Measurements from ENCODE around the gene SIDT2. TPM values are rescaled to one million over a fixed set of nuclear protein-coding genes. Genes with fewer than 3 reads are reported as not detected.
"Not testable (repeated sequence)": the region's sequence is repeated elsewhere in the genome, so short reads cannot be mapped to it uniquely, and the experiment has no call there.

The SIDT2 gene
- total RNA-seq, 1 donor from 2014 or later: 53.1 TPM

- no peaks in the 10 kb centered on the region for H3K9me3 Mint-ChIP-seq
- peak overlapping the region; percentile 72 for H3K4me3 Mint-ChIP-seq
- H3K27me3 Mint-ChIP-seq: no peaks in the 10 kb centered on the region
- peak; percentile 69 for TF ChIP-seq CTCF (conservative IDR thresholded peaks at IDR 0.05)
- peaks cover 36% of the 10 kb centered on the region for H3K4me1 Mint-ChIP-seq (ENCODE audit: unreplicated experiment)
- peaks cover 19% of the 10 kb centered on the region for H3K36me3 Mint-ChIP-seq
- H3K27ac Mint-ChIP-seq: peak overlapping the region; percentile 83
- DNase-seq (ENCODE audit: extremely low spot score, unreplicated experiment): peak; percentile 42
Measured at GRCh38 chr11:117180661-117181585, 2.4 kb downstream of the SIDT2 start.

GRCh38 chr11:117181586-117182550 is 3.3 kb downstream of the SIDT2 start:
- peaks cover 19% of the 10 kb centered on the region for H3K36me3 Mint-ChIP-seq
- H3K27me3 Mint-ChIP-seq: no peaks in the 10 kb centered on the region
- H3K4me1 Mint-ChIP-seq (ENCODE audit: unreplicated experiment): peaks cover 36% of the 10 kb centered on the region
- H3K9me3 Mint-ChIP-seq: no peaks in the 10 kb centered on the region
- no peak overlapping the region for H3K4me3 Mint-ChIP-seq
- no peak for TF ChIP-seq CTCF (conservative IDR thresholded peaks at IDR 0.05)
- peak; percentile 65 for DNase-seq (ENCODE audit: extremely low spot score, unreplicated experiment)
- H3K27ac Mint-ChIP-seq: no peak overlapping the region

GRCh38 chr11:117182551-117182935 is 4.0 kb downstream of the SIDT2 start:
- H3K4me1 Mint-ChIP-seq (ENCODE audit: unreplicated experiment): peaks cover 35% of the 10 kb centered on the region
- TF ChIP-seq CTCF (conservative IDR thresholded peaks at IDR 0.05): no peak
- no peak overlapping the region for H3K4me3 Mint-ChIP-seq
- peak; percentile 52 for DNase-seq (ENCODE audit: extremely low spot score, unreplicated experiment)
- no peak overlapping the region for H3K27ac Mint-ChIP-seq
- H3K36me3 Mint-ChIP-seq: peaks cover 23% of the 10 kb centered on the region
- H3K27me3 Mint-ChIP-seq: no peaks in the 10 kb centered on the region
- H3K9me3 Mint-ChIP-seq: no peaks in the 10 kb centered on the region

GRCh38 chr11:117183178-117183577 is 4.6 kb downstream of the SIDT2 start:
- not testable (repeated sequence) for H3K27me3 Mint-ChIP-seq, H3K9me3 Mint-ChIP-seq, H3K4me3 Mint-ChIP-seq
- peaks cover 29% of the 10 kb centered on the region for H3K4me1 Mint-ChIP-seq (ENCODE audit: unreplicated experiment)
- peaks cover 23% of the 10 kb centered on the region for H3K36me3 Mint-ChIP-seq
- H3K27ac Mint-ChIP-seq: peak overlapping the region; percentile 86
- peak; percentile 47 for DNase-seq (ENCODE audit: extremely low spot score, unreplicated experiment)

GRCh38 chr11:117183724-117184349 is 5.3 kb downstream of the SIDT2 start:
- peak; percentile 67 for DNase-seq (ENCODE audit: extremely low spot score, unreplicated experiment)
- Mint-ChIP-seq H3K4me3 (peak overlapping the region; percentile 27), H3K27ac (peak overlapping the region; percentile 86), H3K27me3 (no peaks in the 10 kb centered on the region), H3K4me1 (ENCODE audit: unreplicated experiment) (peaks cover 26% of the 10 kb centered on the region), H3K9me3 (no peaks in the 10 kb centered on the region), H3K36me3 (peaks cover 23% of the 10 kb centered on the region)
- no peak for TF ChIP-seq CTCF (conservative IDR thresholded peaks at IDR 0.05)
